Measurements from ENCODE around the gene R3HDM4. TPM values are rescaled to one million over a fixed set of nuclear protein-coding genes. Genes with fewer than 3 reads are reported as not detected.

The R3HDM4 gene
- total RNA-seq, 2 donors from 2014 or later: 54.5 to 55.6 TPM

GRCh38 chr19:868458-869244, 44.4 kb downstream of the R3HDM4 start:
- Histone ChIP-seq H3K9me3 (no peaks in the 10 kb centered on the region), H3K27me3 (no peaks in the 10 kb centered on the region), H3K9ac (ENCODE audit: low read depth in 2 of 2, low read length in 2 of 2) (peak overlapping the region in 1 of 2 donors; percentile 50), H3K4me1 (peaks cover 5% of the 10 kb centered on the region), H3K4me3 (no peak overlapping the region), H3K36me3 (no peaks in the 10 kb centered on the region), H3K27ac (peak overlapping the region; percentile 33)
- intact Hi-C loops (cut with DNase I): loop anchor here (5.0 to 10.0 kb wide), 2 partner anchors 49 to 116 kb away; partner anchors contain the start of genes KISS1R and WDR18
- TF ChIP-seq, protein P1, sequence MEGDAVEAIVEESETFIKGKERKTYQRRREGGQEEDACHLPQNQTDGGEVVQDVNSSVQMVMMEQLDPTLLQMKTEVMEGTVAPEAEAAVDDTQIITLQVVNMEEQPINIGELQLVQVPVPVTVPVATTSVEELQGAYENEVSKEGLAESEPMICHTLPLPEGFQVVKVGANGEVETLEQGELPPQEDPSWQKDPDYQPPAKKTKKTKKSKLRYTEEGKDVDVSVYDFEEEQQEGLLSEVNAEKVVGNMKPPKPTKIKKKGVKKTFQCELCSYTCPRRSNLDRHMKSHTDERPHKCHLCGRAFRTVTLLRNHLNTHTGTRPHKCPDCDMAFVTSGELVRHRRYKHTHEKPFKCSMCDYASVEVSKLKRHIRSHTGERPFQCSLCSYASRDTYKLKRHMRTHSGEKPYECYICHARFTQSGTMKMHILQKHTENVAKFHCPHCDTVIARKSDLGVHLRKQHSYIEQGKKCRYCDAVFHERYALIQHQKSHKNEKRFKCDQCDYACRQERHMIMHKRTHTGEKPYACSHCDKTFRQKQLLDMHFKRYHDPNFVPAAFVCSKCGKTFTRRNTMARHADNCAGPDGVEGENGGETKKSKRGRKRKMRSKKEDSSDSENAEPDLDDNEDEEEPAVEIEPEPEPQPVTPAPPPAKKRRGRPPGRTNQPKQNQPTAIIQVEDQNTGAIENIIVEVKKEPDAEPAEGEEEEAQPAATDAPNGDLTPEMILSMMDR (IDR thresholded peaks at IDR 0.05): no peak
- no peak for DNase-seq

DNA sequence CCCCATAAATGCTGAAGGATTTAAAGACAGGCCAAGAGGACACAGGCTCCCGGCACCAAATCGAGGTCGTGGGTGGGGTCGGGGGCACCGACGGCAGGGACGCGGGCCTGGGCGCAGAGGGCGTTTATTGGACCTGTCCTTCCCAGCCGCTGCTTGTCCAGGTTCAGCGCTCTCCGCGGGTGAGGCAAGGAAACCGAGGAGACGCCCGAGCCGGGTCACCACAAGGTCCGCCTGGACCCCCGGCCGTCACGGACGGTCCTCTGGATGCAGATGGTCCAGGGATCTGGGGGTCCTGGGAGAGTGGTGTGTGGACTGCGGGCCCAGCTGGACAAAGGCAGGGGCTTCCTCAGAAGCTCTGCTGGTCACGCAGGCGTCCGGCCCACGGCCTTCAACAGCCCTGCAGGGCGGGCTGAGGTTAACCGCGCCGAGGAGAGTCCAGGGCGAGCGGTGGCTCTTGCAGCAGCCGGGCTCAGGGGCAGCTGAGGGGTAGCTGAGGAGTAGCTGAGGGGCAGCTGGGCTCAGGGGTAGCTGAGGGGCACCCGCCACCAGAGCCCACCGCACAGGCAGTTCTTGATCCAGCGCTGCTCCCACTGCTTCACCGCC, 45.1 kb downstream of the R3HDM4 start:
- H3K27me3 ChIP-seq: no peaks in the 10 kb centered on the region
- TF ChIP-seq, protein P1 (IDR thresholded peaks at IDR 0.05): no peak
- H3K36me3 ChIP-seq: no peaks in the 10 kb centered on the region
- H3K9me3 ChIP-seq: no peaks in the 10 kb centered on the region
- no peak overlapping the region for H3K4me3 ChIP-seq
- intact Hi-C loops (cut with DNase I): loop anchor here (5.0 to 10.0 kb wide), 2 partner anchors 49 to 117 kb away; partner anchors contain the start of genes KISS1R and WDR18
- no peak for DNase-seq
- no peak overlapping the region for H3K9ac ChIP-seq (ENCODE audit: low read depth in 2 of 2, low read length in 2 of 2)
- no peak overlapping the region for H3K27ac ChIP-seq
- peaks cover 5% of the 10 kb centered on the region for H3K4me1 ChIP-seq

- DNase-seq: no peak
- no peak overlapping the region for H3K27ac ChIP-seq
- peaks cover 5% of the 10 kb centered on the region for H3K4me1 ChIP-seq
- no peaks in the 10 kb centered on the region for H3K9me3 ChIP-seq
- TF ChIP-seq, protein P1 (IDR thresholded peaks at IDR 0.05): no peak
- H3K9ac ChIP-seq (ENCODE audit: low read depth in 2 of 2, low read length in 2 of 2): no peak overlapping the region
- H3K27me3 ChIP-seq: no peaks in the 10 kb centered on the region
- intact Hi-C loops (cut with DNase I): loop anchor here (5.0 to 10.0 kb wide), 2 partner anchors 50 to 117 kb away; partner anchors contain the start of genes KISS1R and WDR18
- H3K36me3 ChIP-seq: no peaks in the 10 kb centered on the region
- H3K4me3 ChIP-seq: no peak overlapping the region
Measured at GRCh38 chr19:867301-867793, 45.7 kb downstream of the R3HDM4 start.

DNA sequence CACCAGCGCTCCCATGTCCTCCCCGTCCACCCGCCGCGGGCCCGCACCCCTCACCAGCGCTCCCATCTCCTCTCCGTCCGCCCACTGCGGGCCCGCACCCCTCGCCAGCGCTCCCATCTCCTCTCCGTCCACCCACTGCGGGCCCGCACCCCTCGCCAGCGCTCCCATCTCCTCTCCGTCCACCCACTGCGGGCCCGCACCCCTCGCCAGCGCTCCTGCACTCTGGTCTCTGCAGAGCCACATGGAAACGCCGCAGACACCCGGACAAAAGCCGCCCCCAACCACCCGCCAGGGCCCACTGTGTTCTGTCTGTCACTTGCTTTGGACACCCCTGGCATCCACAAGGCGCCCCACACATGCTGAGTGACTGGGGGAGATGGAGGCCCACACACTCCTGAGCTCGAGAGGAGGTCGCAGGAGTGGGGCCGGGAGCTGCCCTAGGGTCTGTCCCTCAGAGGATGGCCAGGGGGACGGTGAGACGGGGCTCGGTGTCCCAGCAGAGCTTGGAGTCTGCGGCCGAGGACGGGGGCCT, 46.2 kb downstream of the R3HDM4 start:
- Histone ChIP-seq H3K4me3 (no peak overlapping the region), H3K4me1 (peaks cover under 1% of the 10 kb centered on the region), H3K27me3 (no peaks in the 10 kb centered on the region), H3K36me3 (no peaks in the 10 kb centered on the region), H3K9me3 (no peaks in the 10 kb centered on the region), H3K9ac (ENCODE audit: low read depth in 2 of 2, low read length in 2 of 2) (no peak overlapping the region), H3K27ac (no peak overlapping the region)
- no peak for DNase-seq
- TF ChIP-seq, protein P1 (IDR thresholded peaks at IDR 0.05): no peak
- intact Hi-C loops (cut with DNase I): loop anchor here (5.0 to 10.0 kb wide), 2 partner anchors 50 to 118 kb away; partner anchors contain the start of genes KISS1R and WDR18

DNA sequence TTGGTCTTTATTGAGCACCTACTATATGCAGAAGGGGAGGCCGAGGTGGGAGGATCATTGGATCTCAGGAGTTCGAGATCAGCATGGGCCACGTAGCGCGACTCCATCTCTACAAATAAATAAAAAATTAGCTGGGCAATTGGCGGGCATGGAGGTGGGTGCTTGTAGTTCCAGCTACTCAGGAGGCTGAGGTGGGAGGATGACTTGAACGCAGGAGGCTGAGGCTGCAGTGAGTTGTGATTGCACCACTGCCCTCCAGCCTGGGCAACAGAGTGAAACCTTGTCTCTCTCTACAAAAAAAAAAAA, 49.8 kb downstream of the R3HDM4 start:
- intact Hi-C loops (cut with DNase I): loop anchor here (10.0 kb wide), 1 partner anchor 122 kb away; the partner anchor contains the start of gene WDR18
- TF ChIP-seq, protein P1 (IDR thresholded peaks at IDR 0.05): no peak
- Histone ChIP-seq H3K27me3 (peaks cover 9% of the 10 kb centered on the region), H3K36me3 (no peaks in the 10 kb centered on the region), H3K4me1 (no peaks in the 10 kb centered on the region), H3K27ac (no peak overlapping the region), H3K9ac (ENCODE audit: low read depth in 2 of 2, low read length in 2 of 2) (no peak overlapping the region), H3K4me3 (no peak overlapping the region), H3K9me3 (no peaks in the 10 kb centered on the region)
- DNase-seq: no peak

Measured in colonic mucosa (tissue), 4 donors.